Measurements from ENCODE around the gene GPAM. TPM values are rescaled to one million over a fixed set of nuclear protein-coding genes. Genes with fewer than 3 reads are reported as not detected.

GPAM gene
- total RNA-seq, 2 experiments from 2014 or later = 6.1 to 7.1 TPM

- Mint-ChIP-seq H3K27ac (no peak overlapping the region), H3K36me3 (ENCODE audit: low read depth) (no peaks in the 10 kb centered on the region), H3K27me3 (ENCODE audit: low read depth) (peaks cover 3% of the 10 kb centered on the region), H3K9me3 (ENCODE audit: insufficient read depth) (no peaks in the 10 kb centered on the region), H3K4me3 (no peak overlapping the region), H3K4me1 (ENCODE audit: low read depth) (peaks cover 4% of the 10 kb centered on the region)
- ChIA-PET CTCF (interaction anchor here (0.8 to 1.5 kb wide), 8 partner anchors 14 to 295 kb away, joined by 3 to 4 read pairs (median 3); no protein-coding TSS in a partner anchor), POLR2A (no interaction called here)
- DNase-seq (peak; percentile 83), ATAC-seq (peak; percentile 98)
These were observed 43.2 kb downstream of the GPAM start for GRCh38 chr10:112140110-112140970.

GRCh38 chr10:112139176-112139575 is 44.4 kb downstream of the GPAM start:
- Mint-ChIP-seq H3K27ac (no peak overlapping the region), H3K4me3 (no peak overlapping the region), H3K9me3 (ENCODE audit: insufficient read depth) (no peaks in the 10 kb centered on the region), H3K27me3 (ENCODE audit: low read depth) (peaks cover 5% of the 10 kb centered on the region), H3K4me1 (ENCODE audit: low read depth) (peaks cover 4% of the 10 kb centered on the region), H3K36me3 (ENCODE audit: low read depth) (no peaks in the 10 kb centered on the region)
- ATAC-seq = no peak
- ChIA-PET CTCF (interaction anchor here (0.7 to 3.4 kb wide), 6 partner anchors 13 to 384 kb away, joined by 3 to 30 read pairs (median 11); no protein-coding TSS in a partner anchor), POLR2A (no interaction called here)
- DNase-seq = no peak

DNA sequence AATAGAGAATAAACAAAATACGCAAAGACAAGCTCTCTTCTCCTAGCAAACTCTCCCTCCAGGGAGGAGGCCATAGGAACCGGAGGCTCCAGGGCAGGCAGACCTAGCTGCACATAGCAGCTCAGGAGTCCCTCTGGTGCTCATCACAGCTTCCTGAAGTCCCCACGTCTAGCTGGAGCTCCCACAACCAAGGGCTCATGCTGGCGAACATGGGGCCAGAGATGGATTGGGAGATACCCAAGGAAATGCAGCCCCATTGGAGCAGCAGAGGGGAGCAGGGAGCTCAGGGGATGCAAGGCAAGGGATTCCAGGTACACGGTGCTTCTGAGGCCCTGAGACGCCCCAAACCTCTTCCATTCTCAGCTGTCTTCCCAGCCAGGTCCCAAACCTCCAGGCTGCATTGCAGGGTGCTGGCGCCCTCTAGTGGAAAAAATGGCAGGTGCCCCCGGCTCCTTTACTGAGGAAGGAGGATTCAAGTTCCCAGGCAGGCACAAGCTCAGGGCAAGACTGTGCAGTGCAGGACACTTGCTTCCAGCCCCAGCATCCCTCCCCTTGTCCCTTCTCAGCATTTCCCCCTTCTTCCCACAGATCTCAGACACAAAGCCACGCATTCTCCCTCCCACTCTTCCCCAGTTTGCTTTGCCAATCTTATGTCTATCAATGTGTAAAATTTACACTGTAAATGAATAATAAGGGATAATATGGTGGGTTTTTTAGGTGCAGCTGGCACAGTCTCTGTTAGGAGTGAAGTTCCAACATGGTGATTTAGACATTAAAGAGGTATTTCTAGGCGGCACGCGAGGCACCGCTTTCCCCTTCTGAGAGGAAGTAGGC is 46.2 kb downstream of the GPAM start:
- Mint-ChIP-seq H3K36me3 (ENCODE audit: low read depth) (no peaks in the 10 kb centered on the region), H3K4me3 (no peak overlapping the region), H3K27ac (no peak overlapping the region), H3K27me3 (ENCODE audit: low read depth) (peaks cover 5% of the 10 kb centered on the region), H3K9me3 (ENCODE audit: insufficient read depth) (no peaks in the 10 kb centered on the region), H3K4me1 (ENCODE audit: low read depth) (peaks cover 4% of the 10 kb centered on the region)
- ChIA-PET CTCF (interaction anchor here (0.6 to 3.4 kb wide), 31 partner anchors 9 to 1526 kb away, joined by 3 to 30 read pairs (median 4); partner anchors contain the start of genes ADRA2A, GPAM and ZDHHC6), POLR2A (no interaction called here)
- DNase-seq = peak; percentile 74
- peak; percentile 57 for ATAC-seq

DNA sequence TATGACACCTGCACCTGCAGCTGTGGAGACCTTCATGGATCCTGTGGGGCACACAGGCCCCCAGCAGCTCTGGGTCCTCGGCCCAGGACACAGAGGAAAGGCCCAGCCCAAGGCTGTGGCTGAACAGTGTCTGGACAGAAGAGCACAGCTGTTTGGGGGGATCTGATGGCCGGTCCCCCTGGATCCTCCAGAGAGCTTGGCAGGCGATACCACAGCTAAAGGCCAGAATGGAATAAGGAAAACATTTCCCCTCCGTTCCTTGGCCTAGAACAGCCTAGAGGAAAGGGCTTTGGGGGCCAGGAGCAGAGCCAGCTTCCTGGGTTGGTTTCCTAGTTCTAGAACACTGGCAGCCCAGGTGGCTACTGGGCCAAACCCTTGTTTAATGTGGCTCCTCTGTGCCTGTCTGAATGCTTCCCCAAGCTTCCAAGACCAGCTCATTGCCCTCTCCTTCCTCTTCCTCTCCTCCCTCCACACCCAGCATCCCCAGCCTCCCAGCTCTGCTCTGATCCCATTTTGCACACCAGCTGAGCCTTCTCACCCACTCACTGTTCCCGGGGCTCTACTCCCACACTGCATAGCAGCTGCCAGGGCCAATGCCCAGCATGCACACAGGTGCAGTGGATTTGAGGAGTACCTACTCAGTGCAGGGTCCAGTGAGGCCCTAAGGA is 46.9 kb downstream of the GPAM start:
- Mint-ChIP-seq H3K27me3 (ENCODE audit: low read depth) (peaks cover 5% of the 10 kb centered on the region), H3K4me1 (ENCODE audit: low read depth) (peaks cover 4% of the 10 kb centered on the region), H3K4me3 (no peak overlapping the region), H3K36me3 (ENCODE audit: low read depth) (no peaks in the 10 kb centered on the region), H3K9me3 (ENCODE audit: insufficient read depth) (no peaks in the 10 kb centered on the region), H3K27ac (no peak overlapping the region)
- ATAC-seq = no peak
- POLR2A ChIA-PET = no interaction called here
- no peak for DNase-seq
- CTCF ChIA-PET = interaction anchor here (0.7 to 3.4 kb wide), 26 partner anchors 9 to 1525 kb away, joined by 3 to 30 read pairs (median 4); partner anchors contain the start of genes ADRA2A and GPAM

GRCh38 chr10:112135604-112136003 is 48.0 kb downstream of the GPAM start:
- DNase-seq = no peak
- Mint-ChIP-seq H3K4me3 (no peak overlapping the region), H3K27me3 (ENCODE audit: low read depth) (peaks cover 5% of the 10 kb centered on the region), H3K4me1 (ENCODE audit: low read depth) (peaks cover 4% of the 10 kb centered on the region), H3K36me3 (ENCODE audit: low read depth) (no peaks in the 10 kb centered on the region), H3K9me3 (ENCODE audit: insufficient read depth) (no peaks in the 10 kb centered on the region), H3K27ac (no peak overlapping the region)
- ChIA-PET CTCF (interaction anchor here (1.1 to 3.3 kb wide), 5 partner anchors 9 to 337 kb away, joined by 3 to 29 read pairs (median 11); no protein-coding TSS in a partner anchor), POLR2A (no interaction called here)
- ATAC-seq = no peak

DNA sequence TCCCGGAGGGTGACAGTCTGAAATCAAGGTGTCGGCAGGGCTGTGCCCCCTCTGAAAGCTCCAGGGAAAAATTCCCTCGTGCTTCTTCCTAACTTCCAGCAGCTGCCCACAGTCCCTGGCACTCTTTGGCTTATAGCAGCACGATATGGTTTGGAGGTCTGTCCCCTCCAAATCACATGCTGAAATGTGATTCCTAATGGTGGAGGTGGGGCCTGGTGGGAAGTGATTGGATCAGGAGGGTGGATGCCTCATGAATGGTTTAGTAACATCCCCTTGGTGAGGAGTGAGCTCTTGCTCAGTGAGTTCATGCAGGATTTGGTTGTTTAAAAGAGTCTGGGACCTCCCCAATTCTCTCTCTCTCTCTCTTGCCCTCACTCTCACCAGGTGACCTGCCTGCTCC is 51.1 kb downstream of the GPAM start:
- no peaks in the 10 kb centered on the region for H3K9me3 Mint-ChIP-seq (ENCODE audit: insufficient read depth)
- H3K4me3 Mint-ChIP-seq = no peak overlapping the region
- H3K27ac Mint-ChIP-seq = no peak overlapping the region
- no peak for ATAC-seq
- POLR2A ChIA-PET = no interaction called here
- no peaks in the 10 kb centered on the region for H3K36me3 Mint-ChIP-seq (ENCODE audit: low read depth)
- CTCF ChIA-PET = interaction anchor here (0.9 kb wide), 1 partner anchor 183 kb away, joined by 3 read pairs; no protein-coding TSS in a partner anchor
- no peak for DNase-seq
- H3K27me3 Mint-ChIP-seq (ENCODE audit: low read depth) = peaks cover 2% of the 10 kb centered on the region
- H3K4me1 Mint-ChIP-seq (ENCODE audit: low read depth) = no peaks in the 10 kb centered on the region

GRCh38 chr10:112131996-112132395 is 51.6 kb downstream of the GPAM start:
- DNase-seq (peak; percentile 16), ATAC-seq (no peak)
- Mint-ChIP-seq H3K4me3 (no peak overlapping the region), H3K27me3 (ENCODE audit: low read depth) (peaks cover 2% of the 10 kb centered on the region), H3K4me1 (ENCODE audit: low read depth) (no peaks in the 10 kb centered on the region), H3K27ac (no peak overlapping the region), H3K36me3 (ENCODE audit: low read depth) (no peaks in the 10 kb centered on the region), H3K9me3 (ENCODE audit: insufficient read depth) (no peaks in the 10 kb centered on the region)
- ChIA-PET CTCF (interaction anchor here (0.9 kb wide), 1 partner anchor 183 kb away, joined by 3 read pairs; no protein-coding TSS in a partner anchor), POLR2A (no interaction called here)

- H3K9me3 Mint-ChIP-seq (ENCODE audit: insufficient read depth) = no peaks in the 10 kb centered on the region
- no peaks in the 10 kb centered on the region for H3K36me3 Mint-ChIP-seq (ENCODE audit: low read depth)
- ATAC-seq (no peak), DNase-seq (no peak)
- H3K4me1 Mint-ChIP-seq (ENCODE audit: low read depth) = no peaks in the 10 kb centered on the region
- H3K4me3 Mint-ChIP-seq = no peak overlapping the region
- CTCF ChIA-PET = no interaction called here
- no peak overlapping the region for H3K27ac Mint-ChIP-seq
- H3K27me3 Mint-ChIP-seq (ENCODE audit: low read depth) = peaks cover 2% of the 10 kb centered on the region
- POLR2A ChIA-PET = no interaction called here
These were observed 52.2 kb downstream of the GPAM start for GRCh38 chr10:112131346-112131745.

GRCh38 chr10:112126901-112127300 is 56.7 kb downstream of the GPAM start:
- POLR2A ChIA-PET = no interaction called here
- no peaks in the 10 kb centered on the region for H3K36me3 Mint-ChIP-seq (ENCODE audit: low read depth)
- no peak overlapping the region for H3K27ac Mint-ChIP-seq
- no peaks in the 10 kb centered on the region for H3K27me3 Mint-ChIP-seq (ENCODE audit: low read depth)
- peak; percentile 18 for DNase-seq
- CTCF ChIA-PET = interaction anchor here (1.7 kb wide), 1 partner anchor 10 kb away, joined by 6 read pairs; no protein-coding TSS in a partner anchor
- no peaks in the 10 kb centered on the region for H3K9me3 Mint-ChIP-seq (ENCODE audit: insufficient read depth)
- H3K4me1 Mint-ChIP-seq (ENCODE audit: low read depth) = no peaks in the 10 kb centered on the region
- no peak overlapping the region for H3K4me3 Mint-ChIP-seq
- no peak for ATAC-seq

GRCh38 chr10:112126172-112126571 is 57.4 kb downstream of the GPAM start:
- H3K9me3 Mint-ChIP-seq (ENCODE audit: insufficient read depth) = no peaks in the 10 kb centered on the region
- H3K27ac Mint-ChIP-seq = no peak overlapping the region
- ATAC-seq (no peak), DNase-seq (no peak)
- H3K27me3 Mint-ChIP-seq (ENCODE audit: low read depth) = no peaks in the 10 kb centered on the region
- no peaks in the 10 kb centered on the region for H3K36me3 Mint-ChIP-seq (ENCODE audit: low read depth)
- H3K4me3 Mint-ChIP-seq = no peak overlapping the region
- POLR2A ChIA-PET = no interaction called here
- no peaks in the 10 kb centered on the region for H3K4me1 Mint-ChIP-seq (ENCODE audit: low read depth)
- CTCF ChIA-PET = interaction anchor here (1.7 kb wide), 1 partner anchor 11 kb away, joined by 6 read pairs; no protein-coding TSS in a partner anchor

DNA sequence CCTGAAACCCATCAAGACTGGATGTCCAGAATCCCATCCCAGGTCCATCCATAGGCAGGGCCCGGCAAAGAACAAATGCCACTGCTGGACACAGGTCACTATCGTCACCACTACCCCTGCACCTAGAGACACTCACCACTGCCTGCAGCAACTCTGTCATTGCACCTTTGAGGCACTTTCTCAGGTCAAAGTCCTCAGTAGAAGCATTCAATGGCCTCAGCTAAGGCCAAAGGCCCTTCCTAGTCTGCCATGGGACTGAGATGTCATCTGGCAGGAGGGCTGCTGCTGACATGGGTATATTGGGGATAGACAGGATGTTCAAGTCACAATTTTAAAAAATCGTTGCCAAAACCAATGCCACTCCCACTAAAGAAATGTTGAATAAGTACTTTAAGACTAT is 58.7 kb downstream of the GPAM start:
- no peaks in the 10 kb centered on the region for H3K9me3 Mint-ChIP-seq (ENCODE audit: insufficient read depth)
- H3K36me3 Mint-ChIP-seq (ENCODE audit: low read depth) = no peaks in the 10 kb centered on the region
- ChIA-PET POLR2A (no interaction called here), CTCF (interaction anchor here (1.4 to 1.8 kb wide), 2 partner anchors 9 to 13 kb away, joined by 7 to 8 read pairs; no protein-coding TSS in a partner anchor)
- H3K4me1 Mint-ChIP-seq (ENCODE audit: low read depth) = no peaks in the 10 kb centered on the region
- DNase-seq (no peak), ATAC-seq (no peak)
- no peak overlapping the region for H3K4me3 Mint-ChIP-seq
- H3K27me3 Mint-ChIP-seq (ENCODE audit: low read depth) = no peaks in the 10 kb centered on the region
- H3K27ac Mint-ChIP-seq = no peak overlapping the region

Data from activated CD8-positive, alpha-beta T cell treated with anti-CD3 and anti-CD28 coated beads, Interleukin-2, amount 10 ng/mL, durations not matched to agents 7 days and 5 days (primary cell).